Measurements from ENCODE around the gene RBM12. TPM values are rescaled to one million over a fixed set of nuclear protein-coding genes. Genes with fewer than 3 reads are reported as not detected.

Gene RBM12
- total and polyA plus RNA-seq, 8 donors = 7.9 to 147 (median 24.2) TPM

DNA sequence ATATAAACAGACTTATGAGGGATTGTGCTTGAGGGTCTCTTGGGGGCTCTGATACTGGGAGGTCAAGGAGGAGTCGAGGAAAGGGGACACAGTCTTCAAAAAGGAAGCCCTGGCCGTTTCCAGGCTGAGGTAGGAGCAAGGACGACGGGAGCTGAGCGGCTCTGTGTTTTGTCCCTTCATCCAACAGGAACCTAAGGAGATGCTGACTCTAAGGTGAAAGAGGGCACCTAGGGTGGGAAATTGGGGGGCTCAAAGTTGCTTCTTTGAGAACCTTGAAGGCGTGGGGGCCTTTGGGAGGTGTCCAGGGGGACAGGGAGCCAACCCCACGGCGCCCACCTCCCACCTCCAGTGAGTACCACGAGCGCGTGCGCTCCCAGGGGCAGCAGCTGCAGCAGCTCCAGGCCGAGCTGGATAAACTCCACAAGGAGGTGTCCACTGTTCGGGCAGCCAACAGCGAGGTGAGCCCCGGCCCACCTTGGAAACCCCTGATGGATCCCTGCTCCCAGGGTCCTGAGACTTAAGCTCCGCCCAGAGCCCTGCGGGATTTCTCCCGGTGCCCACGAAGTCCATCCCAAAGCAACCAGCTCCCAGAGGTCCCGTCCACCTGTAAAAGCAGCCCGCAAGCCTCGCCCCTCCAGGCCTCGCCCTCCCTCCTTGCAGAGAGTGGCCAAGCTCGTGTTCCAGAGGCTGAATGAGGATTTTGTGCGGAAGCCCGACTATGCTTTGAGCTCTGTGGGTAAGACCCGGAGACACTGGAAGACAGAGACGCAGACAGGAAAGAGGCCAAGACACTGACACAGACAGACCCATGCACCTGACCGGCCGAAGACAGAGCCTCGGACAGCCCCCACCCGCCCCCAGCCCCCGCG is 46.2 kb downstream of the RBM12 start:
- Histone ChIP-seq H3K4me1 (peaks cover 31 to 52% (median 47%) of the 10 kb centered on the region in 4 donors), H3K36me3 (peaks cover 0 to 21% (median 15%) of the 10 kb centered on the region in 4 donors), H3K4me3 (peak overlapping the region; percentile 45 to 62 (median 54)), H3K27me3 (no peaks in the 10 kb centered on the region), H3K27ac (peak overlapping the region; percentile 36 to 95 (median 92)), H3K9me3 (no peaks in the 10 kb centered on the region)
- 5 to 11% (median 8%) methylated on average over 26 to 35 of the region's 35 CpGs for WGBS, 5 donors
- DNase-seq = peak in 1 of 2 donors; percentile 57
- intact Hi-C loops (cut with DNase I; ENCODE audit: low total_unique reads) = no loop called here
- TF ChIP-seq POLR2AphosphoS5 (IDR thresholded peaks at IDR 0.05) (no peak), EP300 (IDR thresholded peaks at IDR 0.05) (no peak), CTCF (IDR thresholded peaks at IDR 0.05) (no peak), POLR2A (IDR thresholded peaks at IDR 0.05) (no peak)

DNA sequence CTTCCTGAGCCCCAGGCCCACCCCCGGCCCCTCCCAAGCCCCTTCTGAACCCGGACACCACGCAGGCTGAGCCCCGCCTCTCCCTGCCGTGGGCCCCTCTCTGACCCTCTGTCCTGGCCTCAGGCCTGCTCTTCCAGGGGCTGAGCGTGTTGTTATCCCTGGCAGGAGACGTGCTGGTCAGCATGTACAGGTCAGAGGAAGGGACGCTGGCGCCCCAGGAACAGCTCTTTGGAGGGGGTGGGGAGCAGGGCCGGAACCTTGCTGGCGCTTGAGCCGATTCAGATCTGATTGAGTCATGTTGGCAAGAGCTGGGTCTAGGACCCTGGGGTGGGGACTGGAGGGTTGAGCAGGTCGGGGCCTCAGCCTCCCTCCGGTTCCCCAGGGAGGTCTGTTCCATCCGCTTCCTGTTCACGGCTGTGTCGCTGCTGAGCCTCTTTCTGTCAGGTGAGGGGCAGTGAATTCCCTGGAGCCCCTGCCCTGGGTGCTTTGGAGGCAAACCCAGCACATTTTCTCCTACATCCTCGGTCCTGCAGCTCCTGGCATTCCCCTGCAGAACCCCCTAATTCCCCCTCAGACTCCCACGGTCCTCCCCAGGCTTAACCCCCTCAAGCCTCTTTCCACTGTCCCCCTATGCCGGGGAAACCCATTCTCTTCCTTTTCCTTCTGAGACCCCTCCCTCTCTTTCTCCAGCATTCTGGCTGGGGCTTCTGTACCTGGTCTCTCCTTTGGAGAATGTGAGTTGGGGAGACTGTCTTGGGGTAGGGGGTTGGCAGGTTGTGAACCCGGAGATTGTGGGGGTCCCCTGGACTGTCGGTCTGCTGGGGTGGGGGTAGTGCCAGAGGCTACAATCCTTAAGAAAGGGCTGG is 47.1 kb downstream of the RBM12 start:
- Histone ChIP-seq H3K36me3 (peaks cover 0 to 17% (median 12%) of the 10 kb centered on the region in 4 donors), H3K9me3 (no peaks in the 10 kb centered on the region), H3K4me3 (peak overlapping the region; percentile 45 to 62 (median 54)), H3K4me1 (peaks cover 31 to 52% (median 47%) of the 10 kb centered on the region in 4 donors), H3K27ac (peak overlapping the region; percentile 82 to 95 (median 92)), H3K27me3 (no peaks in the 10 kb centered on the region)
- TF ChIP-seq CTCF (IDR thresholded peaks at IDR 0.05) = peak in 4 of 7 experiments; percentile 9 to 38 (median 24)
- TF ChIP-seq EP300 (IDR thresholded peaks at IDR 0.05) = no peak
- intact Hi-C loops (cut with DNase I; ENCODE audit: low total_unique reads) = no loop called here
- DNase-seq = peak; percentile 55 to 82
- WGBS, 5 donors = 8 to 15% (median 12%) methylated on average over 19 to 22 of the region's 22 CpGs

DNA sequence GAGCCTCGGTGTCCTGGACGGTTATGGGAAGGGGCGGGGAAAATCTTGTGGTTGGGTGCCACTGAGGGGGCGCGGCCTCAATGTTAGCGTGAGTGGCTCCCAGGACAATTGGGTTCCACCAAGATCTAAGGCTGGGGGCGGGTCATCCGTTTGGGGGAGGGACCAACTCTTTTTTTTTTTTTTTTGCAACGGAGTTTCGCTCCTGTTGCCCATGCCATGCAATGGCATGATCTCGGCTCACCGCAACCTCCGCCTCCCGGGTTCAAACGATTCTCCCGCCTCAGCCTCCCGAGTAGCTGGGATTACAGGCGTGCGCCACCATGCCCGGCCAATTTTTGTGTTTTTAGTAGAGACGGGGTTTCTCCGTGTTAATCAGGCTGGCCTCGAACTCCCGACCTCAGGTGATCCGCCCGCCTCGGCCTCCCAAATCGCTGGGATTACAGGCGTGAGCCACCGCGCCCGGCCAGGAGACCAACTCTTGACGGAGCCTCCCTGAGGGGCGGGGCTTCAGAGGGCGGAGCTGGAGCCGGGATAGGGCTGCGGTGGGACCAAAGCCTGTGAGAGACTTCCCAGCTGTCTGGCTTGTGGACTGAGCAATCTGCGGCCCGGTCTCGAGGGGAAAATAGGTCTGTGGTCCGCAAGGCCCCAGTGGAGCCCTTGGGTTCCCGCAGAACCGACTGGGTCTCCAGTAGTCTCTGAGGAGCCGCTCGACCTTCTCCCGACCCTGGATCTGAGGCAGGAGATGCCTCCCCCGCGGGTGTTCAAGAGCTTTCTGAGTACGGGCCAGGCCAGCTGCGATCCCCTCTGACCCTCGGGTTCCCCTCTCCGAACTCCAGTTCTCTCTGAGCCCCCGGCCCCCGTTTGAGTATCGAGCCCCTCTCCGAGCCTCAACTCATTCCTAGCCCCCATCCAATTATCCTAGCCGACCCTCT is 48.0 kb downstream of the RBM12 start:
- 3 to 4% (median 3%) methylated on average over 38 to 57 of the region's 57 CpGs for WGBS, 5 donors
- intact Hi-C loops (cut with DNase I; ENCODE audit: low total_unique reads) = no loop called here
- Histone ChIP-seq H3K4me1 (peaks cover 31 to 52% (median 47%) of the 10 kb centered on the region in 4 donors), H3K9me3 (no peaks in the 10 kb centered on the region), H3K27ac (peak overlapping the region; percentile 82 to 95 (median 92)), H3K36me3 (peaks cover 0 to 10% (median 8%) of the 10 kb centered on the region in 4 donors), H3K27me3 (no peaks in the 10 kb centered on the region), H3K4me3 (peak overlapping the region; percentile 45 to 62 (median 54))
- peak; percentile 91 to 94 for DNase-seq
- peak in 1 of 4 donors; percentile 32 for TF ChIP-seq POLR2A (IDR thresholded peaks at IDR 0.05)
- TF ChIP-seq POLR2AphosphoS5 (IDR thresholded peaks at IDR 0.05) = peak; percentile 41 to 62 (median 57)
- TF ChIP-seq EP300 (IDR thresholded peaks at IDR 0.05) = no peak

DNA sequence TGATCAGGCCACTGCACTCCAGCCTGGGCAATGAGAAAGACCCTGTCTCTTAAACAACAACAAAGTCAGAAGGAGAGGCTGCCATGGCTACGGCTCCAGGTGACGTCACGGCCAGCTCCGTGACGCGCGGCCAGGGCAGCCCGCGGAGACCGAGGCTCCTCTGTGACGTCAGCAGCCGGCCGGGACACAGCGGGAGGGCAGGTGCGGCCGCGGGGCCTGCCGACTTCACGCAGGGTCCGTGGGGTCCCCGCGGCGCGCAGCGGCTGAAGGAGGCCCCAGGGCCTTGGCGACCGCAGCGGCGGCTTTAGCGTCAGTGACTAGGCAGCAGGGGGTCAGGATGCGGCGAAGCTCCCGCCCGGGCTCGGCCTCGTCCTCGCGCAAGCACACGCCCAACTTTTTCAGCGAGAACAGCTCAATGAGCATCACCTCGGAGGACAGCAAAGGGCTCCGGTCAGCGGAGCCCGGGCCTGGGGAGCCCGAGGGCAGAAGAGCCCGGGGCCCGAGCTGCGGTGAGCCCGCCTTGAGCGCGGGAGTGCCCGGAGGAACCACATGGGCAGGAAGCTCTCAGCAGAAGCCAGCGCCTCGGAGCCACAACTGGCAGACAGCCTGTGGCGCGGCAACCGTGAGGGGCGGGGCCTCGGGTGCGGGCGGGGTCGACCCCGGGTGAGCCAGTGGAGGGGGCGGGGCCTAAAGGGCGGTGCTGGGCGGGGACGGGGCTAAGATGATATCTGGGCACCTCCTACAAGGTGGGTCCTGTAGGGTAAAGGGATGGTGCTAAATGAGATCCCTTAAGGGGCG is 48.8 kb downstream of the RBM12 start, which contains the start of gene SPAG4:
Gene SPAG4 (plus strand): TSS at position 163 of the 798 bp plus-strand sequence. CDS start 175 bp downstream, at position 338.
- WGBS, 5 donors = 0 to 2% (median 0%) methylated on average over 31 to 68 of the region's 68 CpGs
- no peaks in the 10 kb centered on the region for H3K9me3 ChIP-seq
- TF ChIP-seq POLR2A (IDR thresholded peaks at IDR 0.05) = peak in 1 of 4 donors; percentile 54
- TF ChIP-seq CTCF (IDR thresholded peaks at IDR 0.05) = no peak
- peak; percentile 44 to 85 (median 75) for TF ChIP-seq POLR2AphosphoS5 (IDR thresholded peaks at IDR 0.05)
- TF ChIP-seq EP300 (IDR thresholded peaks at IDR 0.05) = no peak
- peak within 1 kb of the TSS; percentile 45 to 62 (median 54) for H3K4me3 ChIP-seq
- peaks cover 31 to 56% (median 47%) of the 10 kb centered on the region in 4 donors for H3K4me1 ChIP-seq
- peak; percentile 99 to 100 for DNase-seq
- H3K36me3 ChIP-seq = peaks cover 0 to 3% (median under 1%) of the 10 kb centered on the region in 4 donors
- intact Hi-C loops (cut with DNase I; ENCODE audit: low total_unique reads) = no loop called here
- peak within 1 kb of the TSS; percentile 88 to 95 (median 92) for H3K27ac ChIP-seq
- H3K27me3 ChIP-seq = no peaks in the 10 kb centered on the region

All from stomach (tissue), 9 donors.